Stimulated activated memory B cell treated with anti-CD40 and anti-IgM and Interleukin-4, amounts not matched to agents 10 μg/mL and 1 μg/mL and 100 μg/mL, for 72 hours (primary cell): ENCODE data around the gene ALKBH7.

Experiments used
- ATAC-seq: fragments of 150-1000 bp; cut with Tn5 transposase; 2 replicates; pipeline ENCODE4 v1.10.0; 2021
- H3K27ac Mint-ChIP-seq: one replicate; pipeline ENCODE4 v1.8.0; 2022; ENCODE audit warnings: mild to moderate bottlenecking, mixed read lengths
- H3K27me3 Mint-ChIP-seq: one replicate; pipeline ENCODE4 v1.8.0; 2022; ENCODE audit warnings: mixed read lengths
- H3K36me3 Mint-ChIP-seq: one replicate; pipeline ENCODE4 v1.8.0; 2022; ENCODE audit warnings: mixed read lengths
- H3K4me1 Mint-ChIP-seq: one replicate; pipeline ENCODE4 v1.8.0; 2022; ENCODE audit warnings: mixed read lengths
- H3K4me3 Mint-ChIP-seq: one replicate; pipeline ENCODE4 v1.8.0; 2022; ENCODE audit warnings: mild to moderate bottlenecking, moderate library complexity, mixed read lengths
- H3K9me3 Mint-ChIP-seq: one replicate; pipeline ENCODE4 v1.8.0; 2022; ENCODE audit warnings: mixed read lengths

The ALKBH7 gene

DNA sequence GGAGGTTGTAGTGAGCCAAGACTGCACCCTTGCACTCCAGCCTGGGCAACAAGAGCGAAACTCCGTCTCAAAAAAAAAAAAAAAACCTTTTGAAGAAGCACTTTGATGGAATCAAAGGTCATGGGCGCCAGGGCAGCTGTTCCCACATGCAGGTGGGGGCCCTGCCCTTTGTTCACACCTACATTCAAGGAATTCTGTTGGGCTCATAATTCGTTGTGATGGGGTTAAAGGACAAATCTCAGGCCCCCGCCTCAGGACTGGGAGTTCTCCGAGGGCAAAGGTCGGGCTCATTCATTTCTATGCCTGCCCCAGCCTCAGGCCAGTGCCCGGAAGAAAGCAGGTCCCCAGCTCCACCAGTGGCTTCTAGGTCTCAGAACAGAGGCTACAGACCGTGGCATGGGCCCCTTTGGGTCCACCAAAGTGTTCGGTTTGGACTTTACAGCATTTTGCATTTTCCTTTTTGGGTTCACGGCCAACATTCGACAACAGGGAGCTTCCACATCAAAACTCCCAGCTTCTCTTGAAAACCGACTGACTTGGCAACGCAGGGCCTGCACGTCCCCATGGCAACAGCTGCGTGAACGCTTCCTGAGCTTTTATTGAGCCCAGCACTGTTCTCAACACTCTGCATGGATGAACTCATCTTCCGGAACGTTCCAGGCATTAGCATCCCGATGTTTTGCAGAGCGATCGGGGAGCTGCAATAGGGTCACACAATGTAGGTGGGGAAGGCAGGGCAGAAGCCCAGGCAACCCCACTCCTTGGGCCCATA lies 30.4 kb downstream of the ALKBH7 start:
- Mint-ChIP-seq H3K4me1 (no peaks in the 10 kb centered on the region), H3K4me3 (no peak overlapping the region), H3K36me3 (no peaks in the 10 kb centered on the region), H3K9me3 (no peaks in the 10 kb centered on the region), H3K27me3 (peaks cover 8% of the 10 kb centered on the region), H3K27ac (no peak overlapping the region)
- no peak for ATAC-seq

DNA sequence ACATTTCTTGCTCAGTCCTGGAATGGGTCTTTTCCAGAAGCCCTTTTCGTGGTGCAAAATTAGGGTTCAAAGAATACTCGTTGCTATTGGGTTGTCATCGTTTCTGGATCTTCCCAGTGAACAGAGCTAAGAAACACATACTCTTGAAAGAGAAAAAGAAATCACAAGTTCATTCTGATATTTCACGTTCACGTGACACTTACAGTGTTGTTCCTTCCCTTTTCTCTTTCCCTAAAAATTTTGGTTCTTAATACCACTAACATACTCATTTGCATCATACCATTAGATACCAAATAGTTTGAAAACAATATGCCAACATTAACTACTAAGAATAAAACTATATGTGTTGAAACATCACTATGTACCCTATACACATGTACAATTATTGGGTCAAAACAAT lies 33.8 kb downstream of the ALKBH7 start:
- H3K36me3 Mint-ChIP-seq = no peaks in the 10 kb centered on the region
- H3K4me1 Mint-ChIP-seq = no peaks in the 10 kb centered on the region
- no peaks in the 10 kb centered on the region for H3K27me3 Mint-ChIP-seq
- no peak overlapping the region for H3K4me3 Mint-ChIP-seq
- ATAC-seq = no peak
- no peak overlapping the region for H3K27ac Mint-ChIP-seq
- H3K9me3 Mint-ChIP-seq = no peaks in the 10 kb centered on the region

DNA sequence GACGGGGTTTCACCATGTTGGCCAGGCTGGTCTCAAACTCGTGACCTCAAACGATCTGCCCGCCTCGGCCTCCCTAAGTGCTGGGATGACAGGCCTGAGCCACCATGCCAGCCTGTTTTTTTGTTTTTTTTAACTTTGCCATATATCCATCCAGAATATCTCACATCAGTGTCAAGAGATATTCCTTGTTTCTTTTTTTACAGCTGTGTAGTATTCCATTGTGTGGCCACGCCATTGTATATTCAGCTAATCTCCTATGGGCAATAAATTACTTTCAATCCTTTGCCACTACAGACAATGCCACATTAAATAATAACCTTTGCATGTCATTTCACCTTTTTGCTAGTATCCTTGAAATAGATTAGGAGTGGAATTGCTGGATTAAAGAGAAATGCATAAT lies 36.8 kb downstream of the ALKBH7 start:
- H3K27ac Mint-ChIP-seq = no peak overlapping the region
- no peaks in the 10 kb centered on the region for H3K4me1 Mint-ChIP-seq

DNA sequence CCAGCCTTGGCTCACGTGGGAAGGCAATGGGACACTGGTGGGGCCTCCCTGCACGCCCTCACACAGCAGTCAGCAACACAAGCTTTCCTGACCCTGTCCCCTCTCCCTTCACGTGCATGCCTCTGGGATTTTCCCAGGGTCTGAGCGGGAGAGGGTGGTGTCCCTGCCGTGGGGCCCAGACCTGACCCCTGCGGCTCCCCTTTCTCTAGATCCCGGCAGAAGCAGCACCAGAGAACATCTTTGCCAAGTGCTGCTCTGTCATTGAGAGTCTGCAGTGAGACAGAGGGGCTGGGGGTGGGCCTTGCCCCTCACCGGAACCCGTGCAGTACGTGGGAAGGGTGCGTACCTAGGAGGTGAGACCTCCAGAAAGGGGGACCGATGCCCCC lies 39.5 kb downstream of the ALKBH7 start:
- Mint-ChIP-seq H3K27me3 (no peaks in the 10 kb centered on the region), H3K9me3 (no peaks in the 10 kb centered on the region), H3K27ac (no peak overlapping the region), H3K36me3 (peaks cover 32% of the 10 kb centered on the region), H3K4me3 (no peak overlapping the region), H3K4me1 (no peaks in the 10 kb centered on the region)
- ATAC-seq = peak; percentile 41

More for the DNA sequence above, 36.8 kb downstream of the ALKBH7 start:
- no peak overlapping the region for H3K4me3 Mint-ChIP-seq
- H3K27me3 Mint-ChIP-seq = no peaks in the 10 kb centered on the region
- no peak for ATAC-seq
- H3K36me3 Mint-ChIP-seq = peaks cover 8% of the 10 kb centered on the region
- no peaks in the 10 kb centered on the region for H3K9me3 Mint-ChIP-seq

DNA sequence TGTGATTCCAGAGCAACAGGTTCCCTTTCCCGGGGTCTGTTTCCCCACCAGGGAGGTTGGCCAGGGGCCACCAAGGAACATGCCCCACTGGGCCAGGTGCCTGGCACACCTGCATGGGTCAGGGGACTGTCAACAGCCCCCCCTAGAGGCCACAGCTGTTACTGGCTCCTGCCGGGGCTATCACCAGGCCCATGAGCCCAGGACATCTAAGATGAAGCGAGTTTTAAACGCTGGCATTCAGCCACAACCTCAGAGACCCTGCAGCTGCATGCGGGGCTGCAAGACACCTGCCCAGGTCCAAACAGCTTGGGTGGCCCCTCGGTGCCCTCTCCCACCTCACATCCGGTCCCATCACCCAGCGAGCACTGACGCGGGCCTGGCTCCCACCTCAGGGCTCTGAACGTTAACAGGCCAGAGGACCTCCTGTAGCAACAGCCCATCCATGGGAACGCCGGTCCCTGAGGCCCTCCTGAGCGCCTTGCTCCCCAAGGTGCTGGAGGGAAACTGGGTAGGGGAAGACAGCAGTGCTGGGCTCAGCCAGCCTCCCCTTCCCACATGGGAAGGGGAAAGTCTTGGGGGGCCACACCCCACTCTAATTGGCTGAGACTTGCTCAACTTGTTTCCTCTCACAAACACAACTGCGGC lies 40.0 kb downstream of the ALKBH7 start:
- Mint-ChIP-seq H3K4me3 (no peak overlapping the region), H3K9me3 (no peaks in the 10 kb centered on the region), H3K4me1 (no peaks in the 10 kb centered on the region), H3K27ac (no peak overlapping the region), H3K36me3 (peaks cover 35% of the 10 kb centered on the region), H3K27me3 (no peaks in the 10 kb centered on the region)
- ATAC-seq = peak; percentile 46

DNA sequence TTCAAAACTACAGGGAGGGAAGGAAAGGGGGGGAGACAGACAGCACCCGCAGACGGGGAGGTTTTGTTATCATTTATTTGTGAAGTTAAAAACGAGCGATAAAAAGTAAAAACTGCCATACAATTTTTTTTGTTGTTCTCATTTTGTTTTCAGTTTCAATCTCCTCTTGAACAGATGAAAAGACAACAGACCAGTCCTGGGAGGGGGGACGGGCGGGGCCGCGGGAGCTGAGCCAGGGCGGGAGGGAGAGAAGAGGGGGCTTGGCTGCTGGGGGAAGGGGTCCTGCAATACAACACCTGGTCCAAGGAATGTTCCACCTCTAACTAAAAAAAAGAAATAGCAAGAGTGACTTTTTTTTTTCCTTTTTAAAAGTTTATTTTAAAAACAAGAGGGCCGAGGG lies 40.7 kb downstream of the ALKBH7 start:
- H3K27me3 Mint-ChIP-seq = no peaks in the 10 kb centered on the region
- H3K36me3 Mint-ChIP-seq = peaks cover 40% of the 10 kb centered on the region
- H3K27ac Mint-ChIP-seq = no peak overlapping the region
- H3K4me1 Mint-ChIP-seq = no peaks in the 10 kb centered on the region
- no peak overlapping the region for H3K4me3 Mint-ChIP-seq
- no peak for ATAC-seq
- no peaks in the 10 kb centered on the region for H3K9me3 Mint-ChIP-seq

DNA sequence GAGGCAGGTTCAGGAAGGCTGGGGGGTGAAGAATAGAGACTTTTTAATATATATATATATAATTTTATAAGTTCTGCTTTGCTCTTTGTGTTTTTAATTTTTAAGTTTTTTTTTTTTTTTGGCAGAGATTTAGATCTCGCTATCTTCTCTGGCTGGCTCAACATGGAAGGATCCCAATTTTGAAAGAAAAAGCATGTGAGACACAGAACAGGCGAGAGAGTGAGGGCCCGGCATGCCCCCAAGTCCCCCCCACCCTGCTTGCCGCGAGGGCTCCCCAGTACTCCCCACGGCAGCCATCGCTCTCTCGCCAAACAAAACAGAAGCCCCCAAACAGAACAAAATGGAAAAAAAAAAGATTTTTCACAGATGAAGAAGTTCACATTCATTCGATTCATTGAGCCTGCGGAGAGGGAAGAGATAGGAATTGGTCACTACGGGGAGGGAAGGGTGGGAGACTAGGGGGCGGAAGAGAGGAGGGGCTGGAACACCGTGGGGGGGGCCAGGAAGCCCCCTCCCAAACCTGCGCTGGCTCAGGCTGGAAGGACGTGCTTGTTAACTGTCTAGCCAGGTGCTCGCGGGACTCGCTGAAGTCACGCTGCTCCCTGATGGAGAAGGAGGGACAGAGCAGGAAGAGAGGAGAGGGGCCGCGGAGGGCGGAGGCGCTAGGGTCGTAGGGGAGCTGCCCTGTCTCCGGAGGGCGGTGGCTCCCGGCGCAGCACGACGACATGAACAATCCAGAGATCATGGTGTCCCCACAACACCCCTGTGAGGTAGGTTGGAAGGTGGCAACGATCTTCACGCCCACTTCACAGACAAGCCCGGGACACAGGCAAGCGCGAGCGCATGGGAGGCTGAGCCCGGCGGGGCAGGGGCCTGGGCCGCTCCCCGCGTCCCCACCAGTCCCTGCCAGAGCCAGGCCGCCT lies 41.4 kb downstream of the ALKBH7 start:
- peaks cover 46% of the 10 kb centered on the region for H3K36me3 Mint-ChIP-seq
- H3K4me3 Mint-ChIP-seq = no peak overlapping the region
- no peaks in the 10 kb centered on the region for H3K9me3 Mint-ChIP-seq
- no peak overlapping the region for H3K27ac Mint-ChIP-seq
- no peaks in the 10 kb centered on the region for H3K27me3 Mint-ChIP-seq
- no peaks in the 10 kb centered on the region for H3K4me1 Mint-ChIP-seq
- no peak for ATAC-seq

DNA sequence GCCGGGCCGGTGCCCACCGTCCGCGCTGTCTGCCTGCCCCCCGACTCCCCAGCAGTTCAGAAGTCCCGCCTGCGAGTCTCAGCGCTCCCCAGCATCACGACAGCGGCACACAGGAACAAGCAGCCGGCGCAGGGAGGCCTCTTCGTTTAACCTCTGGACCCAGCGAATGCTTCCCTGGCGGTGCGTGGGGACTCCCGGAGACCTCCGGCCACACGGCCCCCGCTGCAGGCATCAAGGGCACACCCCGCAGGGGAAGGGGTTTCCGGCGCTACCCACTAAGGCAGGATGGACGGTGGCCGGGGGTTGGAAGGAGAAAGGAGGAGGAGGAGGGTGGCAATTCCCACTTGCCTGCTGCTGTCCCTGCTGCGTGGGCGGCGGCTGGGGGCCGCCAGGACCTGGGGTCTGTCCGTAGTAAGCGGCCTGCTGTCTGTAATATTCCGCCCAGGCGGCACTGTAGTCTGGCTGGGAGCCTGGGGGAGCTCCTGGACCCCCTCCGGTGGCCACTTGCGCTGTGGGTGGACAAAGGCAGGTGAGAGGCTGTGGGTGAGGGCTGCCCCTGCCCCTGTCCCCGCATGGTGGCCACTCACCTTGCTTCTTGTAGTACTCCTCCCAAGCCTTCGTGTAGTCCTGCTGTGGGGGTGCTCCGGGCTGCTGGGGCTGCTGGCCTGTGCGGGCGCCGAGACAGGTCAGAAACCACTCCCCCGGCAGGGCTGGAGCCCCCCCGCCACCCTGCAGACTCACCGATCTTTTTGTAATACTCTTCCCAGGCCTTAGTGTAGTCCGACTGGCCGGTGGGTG lies 42.4 kb downstream of the ALKBH7 start:
- no peak overlapping the region for H3K4me3 Mint-ChIP-seq
- peaks cover 56% of the 10 kb centered on the region for H3K36me3 Mint-ChIP-seq
- no peak overlapping the region for H3K27ac Mint-ChIP-seq
- no peaks in the 10 kb centered on the region for H3K4me1 Mint-ChIP-seq
- no peaks in the 10 kb centered on the region for H3K27me3 Mint-ChIP-seq
- no peak for ATAC-seq
- H3K9me3 Mint-ChIP-seq = no peaks in the 10 kb centered on the region

DNA sequence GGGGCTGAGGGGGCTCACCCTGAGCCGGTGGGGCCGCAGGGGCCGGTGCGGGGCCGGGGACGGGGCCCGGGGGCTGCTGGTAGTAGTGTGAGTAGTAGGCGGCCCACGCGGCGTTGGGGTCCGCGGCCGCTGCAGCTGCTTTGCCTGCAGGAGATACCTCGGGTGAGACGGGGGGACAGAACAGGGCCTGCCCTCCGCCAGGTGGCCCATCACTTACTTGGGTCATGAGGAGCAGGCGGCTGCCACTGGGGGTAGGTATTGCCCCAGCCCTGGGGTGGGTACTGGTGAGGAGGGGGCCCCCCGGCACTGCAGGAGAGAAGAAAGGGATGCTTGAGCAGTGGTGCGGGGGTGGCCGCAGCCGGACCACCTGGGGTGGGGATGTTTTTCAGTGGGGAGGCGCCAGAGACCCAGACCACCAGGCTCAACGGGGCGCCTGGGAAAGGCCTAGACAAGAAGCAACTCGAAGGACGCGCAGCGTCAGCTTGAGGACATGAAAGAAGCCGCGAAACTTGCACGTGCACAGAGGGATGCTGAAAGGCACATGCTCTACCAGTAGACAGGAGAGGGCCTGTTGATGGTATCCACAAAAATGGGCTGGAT lies 43.1 kb downstream of the ALKBH7 start:
- Mint-ChIP-seq H3K4me1 (no peaks in the 10 kb centered on the region), H3K9me3 (no peaks in the 10 kb centered on the region), H3K27ac (no peak overlapping the region), H3K27me3 (no peaks in the 10 kb centered on the region), H3K36me3 (peaks cover 59% of the 10 kb centered on the region), H3K4me3 (no peak overlapping the region)
- ATAC-seq = peak; percentile 17

DNA sequence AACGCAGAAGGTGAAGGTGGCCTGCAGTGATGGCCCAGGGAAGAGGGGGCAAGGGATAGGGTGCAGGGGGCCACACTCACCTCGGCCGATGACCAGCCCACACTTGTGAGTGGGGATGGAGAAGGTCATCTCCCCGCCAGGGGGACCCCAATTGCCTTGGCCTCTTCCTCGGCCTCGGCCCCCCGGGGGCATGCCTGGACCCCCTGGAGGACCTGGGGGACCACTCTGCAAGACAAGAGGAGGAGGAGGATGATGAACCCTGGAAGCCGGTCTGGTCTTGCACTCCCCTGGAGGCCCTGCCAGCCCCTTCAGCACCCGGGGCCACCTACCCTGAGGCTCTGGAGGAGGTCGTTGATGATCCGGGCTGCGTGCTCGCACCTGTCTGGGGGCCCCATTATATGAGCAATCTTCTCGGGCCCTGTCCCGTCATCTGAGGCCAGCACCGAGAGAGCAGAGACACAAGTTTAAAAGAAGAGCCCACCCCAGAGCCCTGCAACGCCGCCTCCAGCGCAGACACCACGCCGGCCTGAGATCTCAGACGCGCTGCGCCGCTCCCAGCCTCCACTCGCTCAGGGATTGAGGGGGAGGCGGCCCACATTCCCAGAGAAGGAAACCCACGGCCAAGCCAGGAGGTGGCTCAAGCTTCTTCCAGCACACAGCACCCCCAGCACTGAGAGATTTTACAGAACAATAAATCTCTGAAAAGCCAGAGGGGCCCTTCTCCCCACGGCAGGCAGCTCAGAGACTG lies 44.2 kb downstream of the ALKBH7 start:
- H3K4me1 Mint-ChIP-seq = peaks cover 7% of the 10 kb centered on the region
- peaks cover 68% of the 10 kb centered on the region for H3K36me3 Mint-ChIP-seq
- H3K4me3 Mint-ChIP-seq = no peak overlapping the region
- no peak overlapping the region for H3K27ac Mint-ChIP-seq
- H3K27me3 Mint-ChIP-seq = no peaks in the 10 kb centered on the region
- no peak for ATAC-seq
- H3K9me3 Mint-ChIP-seq = no peaks in the 10 kb centered on the region

DNA sequence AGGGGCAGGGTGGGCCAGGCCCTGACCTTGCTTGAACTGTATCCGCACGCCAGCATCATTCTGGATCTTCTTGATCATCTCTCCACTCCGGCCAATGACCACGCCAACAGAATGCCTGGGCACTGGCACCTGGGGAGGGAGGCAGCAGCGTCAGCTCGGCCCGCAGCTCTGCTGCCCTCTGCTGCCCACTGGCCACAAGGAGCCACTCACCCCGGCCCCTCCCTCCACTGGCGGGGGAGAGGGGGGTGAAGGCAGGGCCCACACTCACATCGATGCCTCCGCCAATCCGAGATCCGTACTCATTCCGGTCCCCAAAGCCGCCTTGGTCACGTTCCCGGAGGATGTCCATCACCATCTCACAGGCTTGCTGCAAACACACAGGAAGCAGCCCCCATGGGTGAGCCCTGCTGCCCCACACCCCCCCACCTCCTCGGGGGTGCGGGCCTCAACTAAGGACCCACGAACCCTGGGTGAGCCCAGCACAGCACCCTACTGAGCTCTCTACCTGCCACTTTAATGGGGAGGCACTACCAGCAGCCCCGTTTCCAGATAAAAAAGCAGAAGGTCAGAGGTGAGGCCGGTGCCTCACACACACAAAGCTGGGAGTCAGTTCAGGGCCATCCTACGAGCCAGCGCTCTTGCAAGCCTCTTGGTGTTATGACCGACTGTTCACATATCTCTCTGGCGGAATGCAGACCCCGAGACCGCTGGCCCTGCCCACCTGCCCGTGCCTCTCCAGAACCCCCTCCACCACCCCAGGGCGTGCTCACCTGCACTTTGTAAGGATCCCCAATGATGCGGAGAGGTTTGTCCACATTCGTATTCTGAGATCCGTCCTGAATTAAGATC lies 45.3 kb downstream of the ALKBH7 start:
- peaks cover 73% of the 10 kb centered on the region for H3K36me3 Mint-ChIP-seq
- peaks cover 18% of the 10 kb centered on the region for H3K4me1 Mint-ChIP-seq
- H3K27ac Mint-ChIP-seq = no peak overlapping the region
- no peaks in the 10 kb centered on the region for H3K27me3 Mint-ChIP-seq
- no peak overlapping the region for H3K4me3 Mint-ChIP-seq
- ATAC-seq = no peak
- H3K9me3 Mint-ChIP-seq = no peaks in the 10 kb centered on the region

DNA sequence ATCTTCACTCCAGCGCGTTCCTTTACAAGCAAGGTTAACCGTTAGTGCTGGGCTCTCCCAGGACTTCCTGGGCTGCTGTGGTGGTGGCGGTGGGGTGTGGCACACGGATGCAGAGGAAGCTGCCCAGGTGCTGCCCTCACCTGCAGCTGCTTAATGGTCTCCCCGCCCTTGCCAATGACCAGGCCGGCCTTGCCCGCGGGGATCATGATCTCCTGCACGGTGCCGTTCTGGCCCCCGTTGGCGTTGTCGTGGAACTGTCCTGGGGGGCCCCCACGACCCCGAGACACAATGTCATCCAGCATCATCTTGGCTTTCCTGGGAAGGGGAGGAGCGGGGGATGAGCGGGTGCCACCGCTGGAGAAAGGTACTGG lies 46.0 kb downstream of the ALKBH7 start:
- Mint-ChIP-seq H3K4me1 (peaks cover 24% of the 10 kb centered on the region), H3K27me3 (no peaks in the 10 kb centered on the region), H3K27ac (no peak overlapping the region), H3K9me3 (no peaks in the 10 kb centered on the region), H3K36me3 (peaks cover 73% of the 10 kb centered on the region), H3K4me3 (no peak overlapping the region)
- ATAC-seq = no peak
